ENCODE results near the gene PODXL2.

- TF ChIP-seq, protein P1, sequence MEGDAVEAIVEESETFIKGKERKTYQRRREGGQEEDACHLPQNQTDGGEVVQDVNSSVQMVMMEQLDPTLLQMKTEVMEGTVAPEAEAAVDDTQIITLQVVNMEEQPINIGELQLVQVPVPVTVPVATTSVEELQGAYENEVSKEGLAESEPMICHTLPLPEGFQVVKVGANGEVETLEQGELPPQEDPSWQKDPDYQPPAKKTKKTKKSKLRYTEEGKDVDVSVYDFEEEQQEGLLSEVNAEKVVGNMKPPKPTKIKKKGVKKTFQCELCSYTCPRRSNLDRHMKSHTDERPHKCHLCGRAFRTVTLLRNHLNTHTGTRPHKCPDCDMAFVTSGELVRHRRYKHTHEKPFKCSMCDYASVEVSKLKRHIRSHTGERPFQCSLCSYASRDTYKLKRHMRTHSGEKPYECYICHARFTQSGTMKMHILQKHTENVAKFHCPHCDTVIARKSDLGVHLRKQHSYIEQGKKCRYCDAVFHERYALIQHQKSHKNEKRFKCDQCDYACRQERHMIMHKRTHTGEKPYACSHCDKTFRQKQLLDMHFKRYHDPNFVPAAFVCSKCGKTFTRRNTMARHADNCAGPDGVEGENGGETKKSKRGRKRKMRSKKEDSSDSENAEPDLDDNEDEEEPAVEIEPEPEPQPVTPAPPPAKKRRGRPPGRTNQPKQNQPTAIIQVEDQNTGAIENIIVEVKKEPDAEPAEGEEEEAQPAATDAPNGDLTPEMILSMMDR (IDR thresholded peaks at IDR 0.05), result no peak
- no peak for TF ChIP-seq EZH2 (IDR thresholded peaks at IDR 0.05; ENCODE audit: borderline replicate concordance, insufficient read depth, low read depth, low read length, poor library complexity, severe bottlenecking)
These were observed 4.9 kb upstream of the PODXL2 start for GRCh38 chr3:127624063-127624462.

Measured in B cell (primary cell).